ENCODE measurements around the gene KRT6B.
"Not testable (repeated sequence)": the region's sequence is repeated elsewhere in the genome, so short reads cannot be mapped to it uniquely, and the experiment has no call there.

The KRT6B gene

DNA sequence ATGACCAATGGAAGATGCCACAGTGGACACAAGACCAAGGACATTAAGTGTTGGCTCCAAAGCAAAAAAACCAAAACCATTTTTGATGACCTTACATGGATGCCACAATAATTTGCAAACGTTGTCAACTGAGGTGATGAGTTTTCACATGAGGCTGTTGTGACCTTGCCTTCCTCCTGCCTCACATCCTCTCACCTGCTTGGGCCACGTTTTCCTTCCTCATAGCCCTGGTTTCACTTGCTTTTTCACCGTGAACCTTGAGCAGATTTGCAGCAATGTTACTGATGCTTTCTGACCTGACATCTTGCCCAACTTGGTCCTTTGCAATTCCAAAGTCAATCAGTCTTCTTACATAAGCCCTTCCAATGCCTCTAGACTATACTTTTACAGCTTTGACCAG lies 3.7 kb downstream of the KRT6B start:
- no peak overlapping the region for H3K4me3 ChIP-seq (ENCODE audit: low read depth, low read length)
- in situ Hi-C loops (cut with HindIII; ENCODE audit: low sequenced_read_pairs) = no loop called here
- TF ChIP-seq, protein P1, sequence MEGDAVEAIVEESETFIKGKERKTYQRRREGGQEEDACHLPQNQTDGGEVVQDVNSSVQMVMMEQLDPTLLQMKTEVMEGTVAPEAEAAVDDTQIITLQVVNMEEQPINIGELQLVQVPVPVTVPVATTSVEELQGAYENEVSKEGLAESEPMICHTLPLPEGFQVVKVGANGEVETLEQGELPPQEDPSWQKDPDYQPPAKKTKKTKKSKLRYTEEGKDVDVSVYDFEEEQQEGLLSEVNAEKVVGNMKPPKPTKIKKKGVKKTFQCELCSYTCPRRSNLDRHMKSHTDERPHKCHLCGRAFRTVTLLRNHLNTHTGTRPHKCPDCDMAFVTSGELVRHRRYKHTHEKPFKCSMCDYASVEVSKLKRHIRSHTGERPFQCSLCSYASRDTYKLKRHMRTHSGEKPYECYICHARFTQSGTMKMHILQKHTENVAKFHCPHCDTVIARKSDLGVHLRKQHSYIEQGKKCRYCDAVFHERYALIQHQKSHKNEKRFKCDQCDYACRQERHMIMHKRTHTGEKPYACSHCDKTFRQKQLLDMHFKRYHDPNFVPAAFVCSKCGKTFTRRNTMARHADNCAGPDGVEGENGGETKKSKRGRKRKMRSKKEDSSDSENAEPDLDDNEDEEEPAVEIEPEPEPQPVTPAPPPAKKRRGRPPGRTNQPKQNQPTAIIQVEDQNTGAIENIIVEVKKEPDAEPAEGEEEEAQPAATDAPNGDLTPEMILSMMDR (IDR thresholded peaks at IDR 0.05; ENCODE audit: low read depth, low read length, missing control alignments) = no peak
- DNase-seq (ENCODE audit: low read depth) = no peak

DNA sequence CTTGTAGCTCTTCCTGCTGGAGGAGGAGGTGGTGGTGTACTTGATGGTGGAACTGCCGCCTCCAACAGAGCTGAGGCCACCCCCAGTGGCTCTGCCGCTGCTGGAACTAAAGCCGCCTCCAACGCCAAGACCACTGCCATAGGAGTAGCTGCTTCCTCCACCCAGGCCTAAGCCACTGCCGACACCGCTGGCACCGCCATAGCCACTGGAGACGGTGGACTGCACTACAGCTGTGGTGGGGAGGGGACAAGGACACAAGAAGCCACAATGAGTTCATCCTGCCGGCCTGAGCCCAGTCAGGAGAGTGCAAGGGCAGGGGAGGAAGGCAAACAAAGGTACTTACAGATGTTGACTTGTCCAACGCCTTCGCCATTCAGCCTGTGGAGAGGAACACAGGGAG lies 4.8 kb downstream of the KRT6B start:
- in situ Hi-C loops (cut with HindIII; ENCODE audit: low sequenced_read_pairs); DNase-seq (ENCODE audit: low read depth); H3K4me3 ChIP-seq (ENCODE audit: low read depth, low read length): not testable (repeated sequence)

DNA sequence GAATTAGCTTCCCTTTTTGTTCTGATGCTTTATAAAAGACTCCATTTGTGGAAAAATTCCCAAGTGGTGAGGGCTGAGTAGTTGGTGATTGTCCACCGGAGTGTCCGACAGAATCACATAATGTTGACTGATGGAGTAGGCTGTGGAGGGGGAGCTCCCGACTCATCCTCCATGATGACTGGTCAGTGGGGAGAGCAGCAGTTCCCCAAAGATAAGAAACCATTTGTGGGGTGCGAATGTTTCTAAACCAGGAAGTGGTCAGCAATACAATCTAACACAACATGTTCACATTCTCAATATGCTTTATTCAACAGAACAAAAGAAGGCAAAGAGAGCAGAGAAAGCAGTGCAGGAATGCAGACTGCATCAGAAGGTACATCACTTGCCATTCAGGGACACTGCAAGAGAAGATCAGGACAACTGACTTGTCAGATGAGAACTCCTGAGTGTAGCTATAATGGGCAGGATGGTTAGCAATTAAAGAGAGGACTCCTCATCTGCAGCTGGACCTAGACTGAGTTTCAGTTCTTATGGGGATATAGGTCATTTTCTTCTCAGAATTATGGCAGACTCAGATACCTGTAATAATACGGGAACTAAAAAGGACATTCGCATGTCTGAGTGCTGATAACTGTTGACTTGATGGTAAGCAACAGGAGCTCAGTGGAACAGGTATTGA lies 5.4 kb downstream of the KRT6B start:
- TF ChIP-seq, protein P1 (IDR thresholded peaks at IDR 0.05; ENCODE audit: low read depth, low read length, missing control alignments) = no peak
- DNase-seq (ENCODE audit: low read depth) = no peak
- no peak overlapping the region for H3K4me3 ChIP-seq (ENCODE audit: low read depth, low read length)
- in situ Hi-C loops (cut with HindIII; ENCODE audit: low sequenced_read_pairs) = no loop called here

DNA sequence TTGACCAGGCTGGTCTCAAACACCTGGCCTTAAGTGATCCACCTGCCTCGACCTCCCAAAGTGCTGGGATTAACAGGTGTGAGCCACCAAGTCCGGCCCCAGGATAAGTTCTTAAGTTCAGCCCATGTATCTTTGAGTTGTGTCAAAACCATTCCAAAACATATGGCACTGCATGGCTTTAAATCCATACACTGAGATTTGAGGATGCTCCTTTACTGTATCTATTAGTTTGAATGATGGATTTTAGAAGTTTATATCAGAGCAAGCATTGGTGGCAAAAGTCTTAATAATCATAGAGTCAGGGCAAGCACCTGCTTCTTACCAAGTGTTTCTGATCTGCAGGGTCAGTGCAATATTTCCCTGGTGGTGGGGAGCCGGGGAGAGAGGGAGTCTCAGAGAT lies 6.1 kb downstream of the KRT6B start:
- DNase-seq (ENCODE audit: low read depth) = no peak
- no peak overlapping the region for H3K4me3 ChIP-seq (ENCODE audit: low read depth, low read length)
- in situ Hi-C loops (cut with HindIII; ENCODE audit: low sequenced_read_pairs) = no loop called here
- TF ChIP-seq, protein P1 (IDR thresholded peaks at IDR 0.05; ENCODE audit: low read depth, low read length, missing control alignments) = no peak

DNA sequence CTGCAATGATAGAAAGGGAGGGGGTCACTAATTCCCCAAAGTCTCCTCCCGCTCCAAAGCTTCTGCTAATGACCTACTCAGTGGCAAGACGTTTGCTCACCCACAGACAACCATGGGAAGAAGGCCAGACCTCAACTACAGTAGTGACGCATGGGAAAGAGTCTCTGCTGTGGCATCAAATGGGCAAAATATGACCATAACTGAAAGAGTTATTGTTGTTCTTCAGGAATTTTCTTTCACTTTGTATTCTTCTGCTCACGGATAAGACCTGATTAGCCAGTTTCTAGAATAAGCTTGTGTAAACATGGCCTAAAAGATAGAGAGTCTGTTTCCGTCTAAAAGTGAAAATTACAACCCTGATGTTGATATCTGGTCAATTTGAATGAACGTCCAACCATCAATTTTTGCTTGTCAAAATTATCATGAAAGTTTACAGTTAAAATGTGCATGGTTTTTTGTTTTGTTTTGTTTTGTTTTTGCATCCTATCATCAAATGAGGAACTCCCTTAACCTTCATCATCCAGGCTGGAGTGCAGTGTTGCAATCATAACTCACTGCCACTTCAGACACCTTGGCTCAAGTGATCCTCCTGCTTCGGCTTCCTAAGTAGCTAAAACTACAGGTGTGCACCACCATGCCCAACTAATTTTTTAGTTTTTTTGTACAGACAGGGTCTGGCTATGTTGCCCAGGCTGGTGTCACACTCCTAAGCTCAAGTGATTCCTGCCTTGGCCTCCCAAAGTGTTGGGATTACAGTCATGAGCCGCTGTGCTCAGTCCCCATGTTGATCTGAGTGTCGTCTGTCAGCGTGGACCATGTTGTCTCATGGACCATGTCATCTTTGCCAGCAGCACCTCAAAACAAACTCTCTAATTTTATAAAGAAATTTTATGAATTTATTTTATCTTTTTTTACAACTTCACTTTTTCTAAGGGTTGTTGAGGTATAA lies 7.0 kb downstream of the KRT6B start:
- TF ChIP-seq, protein P1 (IDR thresholded peaks at IDR 0.05; ENCODE audit: low read depth, low read length, missing control alignments) = no peak
- no peak overlapping the region for H3K4me3 ChIP-seq (ENCODE audit: low read depth, low read length)
- in situ Hi-C loops (cut with HindIII; ENCODE audit: low sequenced_read_pairs) = no loop called here
- DNase-seq (ENCODE audit: low read depth) = no peak

DNA sequence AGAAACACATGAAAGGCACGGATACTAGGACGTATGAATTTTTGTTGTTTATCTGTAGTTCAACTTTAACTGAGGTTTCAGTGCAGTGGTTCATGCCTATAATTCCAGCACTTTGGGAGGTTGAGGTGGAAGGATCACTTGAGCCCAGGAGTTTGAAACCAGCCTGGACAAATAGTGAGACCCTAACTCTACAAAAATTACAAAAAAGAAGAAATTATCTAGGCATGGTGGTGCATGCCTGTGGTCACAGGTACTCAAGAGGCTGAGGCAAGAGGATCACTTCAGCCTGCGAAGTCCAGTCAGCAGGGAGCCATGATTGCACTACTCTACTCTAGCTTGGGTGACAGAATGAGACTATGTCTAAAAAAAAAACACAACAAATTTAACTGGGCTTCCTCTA lies 8.0 kb downstream of the KRT6B start:
- in situ Hi-C loops (cut with HindIII; ENCODE audit: low sequenced_read_pairs) = no loop called here

More for the DNA sequence above, 8.0 kb downstream of the KRT6B start:
- TF ChIP-seq, protein P1 (IDR thresholded peaks at IDR 0.05; ENCODE audit: low read depth, low read length, missing control alignments) = no peak
- no peak overlapping the region for H3K4me3 ChIP-seq (ENCODE audit: low read depth, low read length)
- no peak for DNase-seq (ENCODE audit: low read depth)

All from astrocyte of the cerebellum (primary cell).